ENCODE results near the gene CNN2.

The CNN2 gene

DNA sequence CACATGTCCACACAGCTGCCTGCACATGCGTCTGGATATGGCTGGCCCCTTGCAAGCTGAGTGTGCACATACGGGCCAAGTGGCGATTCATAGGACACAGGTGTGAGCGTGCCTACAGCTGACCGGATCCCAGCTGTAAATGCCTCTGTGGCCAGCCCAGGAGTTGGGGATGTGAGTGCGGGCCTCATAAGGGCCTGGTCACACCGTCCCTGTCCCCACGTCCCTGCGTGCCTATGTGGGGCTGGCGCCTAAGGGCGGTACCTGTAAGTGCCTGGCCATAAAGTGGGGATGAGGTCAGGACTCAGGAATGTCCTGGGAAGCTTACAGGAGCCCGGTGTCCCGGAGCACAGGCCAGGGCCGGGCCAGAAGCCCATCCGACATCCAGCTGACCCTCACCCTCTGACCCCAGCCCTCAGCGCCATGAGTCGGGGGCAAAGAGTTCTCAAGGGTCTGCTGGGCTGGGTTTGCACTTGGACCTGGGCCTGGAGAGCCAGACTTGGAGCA, 39.2 kb downstream of the CNN2 start:
- no peak for DNase-seq (ENCODE audit: low spot score)

DNA sequence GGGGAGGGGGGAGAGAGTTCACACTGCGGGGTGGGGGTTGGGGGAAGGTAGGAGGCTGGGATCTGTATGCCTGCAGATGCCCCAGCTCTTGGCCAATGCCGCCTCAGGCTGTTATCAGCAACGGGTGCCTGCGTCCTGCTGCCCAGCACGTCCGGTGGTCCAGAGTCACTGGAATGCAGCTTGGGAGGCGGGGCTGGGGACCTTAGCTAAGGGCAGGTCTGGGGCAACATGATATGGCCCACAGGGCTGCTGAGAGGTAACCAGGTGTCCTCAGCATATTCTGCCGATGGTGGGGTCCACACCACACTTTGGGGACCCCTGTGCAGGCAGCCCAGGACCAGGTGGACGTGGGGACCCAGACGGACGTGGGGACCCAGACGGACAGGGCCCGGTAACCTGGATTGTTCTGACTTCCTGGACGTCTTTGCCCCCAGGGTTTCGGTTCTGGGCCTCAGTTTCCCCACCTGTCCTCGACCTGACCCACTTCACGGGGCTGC, 39.9 kb downstream of the CNN2 start:
- DNase-seq (ENCODE audit: low spot score) = no peak

DNA sequence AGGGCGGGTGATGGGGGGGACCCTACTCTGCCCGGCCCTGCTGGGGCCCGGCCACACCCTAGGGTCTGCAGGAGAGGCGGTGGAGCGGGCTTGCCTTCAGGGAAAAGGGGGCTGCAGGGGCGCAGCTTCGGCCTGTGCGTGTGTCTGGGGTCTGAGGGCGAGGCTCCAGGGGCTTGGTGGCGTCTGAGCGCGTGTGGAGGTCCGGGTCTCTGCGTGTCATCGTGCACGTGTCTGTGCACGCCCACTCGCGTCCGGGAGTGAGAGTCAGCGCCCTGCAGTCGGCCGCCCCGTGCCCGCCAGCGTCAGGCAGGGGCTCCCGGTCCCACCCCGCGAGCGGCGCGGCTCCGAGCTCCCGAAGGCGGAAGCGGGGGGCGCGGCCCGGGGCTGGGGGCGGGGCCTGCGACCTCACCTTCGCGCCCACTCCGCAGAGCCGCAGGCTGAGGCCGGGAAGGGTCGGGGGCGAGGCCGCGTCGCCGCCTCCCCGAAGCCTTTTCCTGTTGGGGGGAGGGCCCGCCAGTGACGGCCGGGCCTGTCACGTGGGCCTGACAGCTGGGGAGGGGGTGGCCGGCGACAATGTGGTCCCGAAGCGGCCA, 40.4 kb downstream of the CNN2 start, which contains the start of gene ARHGAP45:
ARHGAP45 (plus strand) TSS at position 420 of the 593 bp plus-strand sequence. CDS start 239 bp downstream, outside the sequence.
- peak; percentile 89 for DNase-seq (ENCODE audit: low spot score)

DNA sequence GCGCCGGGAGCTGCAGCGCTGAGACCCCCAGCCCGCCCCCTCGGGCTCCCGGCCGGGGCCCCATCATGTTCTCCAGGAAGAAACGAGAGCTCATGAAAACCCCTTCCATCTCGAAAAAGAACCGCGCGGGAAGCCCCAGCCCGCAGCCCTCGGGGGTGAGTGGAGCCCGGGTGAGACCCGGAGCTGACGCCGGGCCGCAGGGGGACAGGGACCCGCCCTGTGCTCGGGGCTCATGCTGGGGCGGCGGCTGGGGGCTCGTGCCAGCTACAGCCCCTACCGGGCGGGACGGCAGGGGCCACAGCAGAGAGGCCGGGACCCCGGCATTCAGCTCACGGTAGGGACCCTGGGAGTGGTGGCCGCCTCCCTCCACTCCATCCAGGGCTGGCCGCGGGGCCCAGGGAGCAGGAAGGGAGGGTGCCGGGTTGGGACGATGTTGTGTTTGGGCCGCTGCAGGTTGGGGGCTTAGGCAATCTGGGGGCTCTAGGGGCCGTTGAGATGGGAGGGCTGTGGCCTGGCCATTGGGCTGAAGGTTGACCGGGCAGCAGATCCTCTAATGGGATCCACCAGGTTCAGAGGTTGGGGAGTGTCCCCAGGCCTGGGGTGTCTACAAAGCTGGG, 41.0 kb downstream of the CNN2 start:
- DNase-seq (ENCODE audit: low spot score) = no peak

DNA sequence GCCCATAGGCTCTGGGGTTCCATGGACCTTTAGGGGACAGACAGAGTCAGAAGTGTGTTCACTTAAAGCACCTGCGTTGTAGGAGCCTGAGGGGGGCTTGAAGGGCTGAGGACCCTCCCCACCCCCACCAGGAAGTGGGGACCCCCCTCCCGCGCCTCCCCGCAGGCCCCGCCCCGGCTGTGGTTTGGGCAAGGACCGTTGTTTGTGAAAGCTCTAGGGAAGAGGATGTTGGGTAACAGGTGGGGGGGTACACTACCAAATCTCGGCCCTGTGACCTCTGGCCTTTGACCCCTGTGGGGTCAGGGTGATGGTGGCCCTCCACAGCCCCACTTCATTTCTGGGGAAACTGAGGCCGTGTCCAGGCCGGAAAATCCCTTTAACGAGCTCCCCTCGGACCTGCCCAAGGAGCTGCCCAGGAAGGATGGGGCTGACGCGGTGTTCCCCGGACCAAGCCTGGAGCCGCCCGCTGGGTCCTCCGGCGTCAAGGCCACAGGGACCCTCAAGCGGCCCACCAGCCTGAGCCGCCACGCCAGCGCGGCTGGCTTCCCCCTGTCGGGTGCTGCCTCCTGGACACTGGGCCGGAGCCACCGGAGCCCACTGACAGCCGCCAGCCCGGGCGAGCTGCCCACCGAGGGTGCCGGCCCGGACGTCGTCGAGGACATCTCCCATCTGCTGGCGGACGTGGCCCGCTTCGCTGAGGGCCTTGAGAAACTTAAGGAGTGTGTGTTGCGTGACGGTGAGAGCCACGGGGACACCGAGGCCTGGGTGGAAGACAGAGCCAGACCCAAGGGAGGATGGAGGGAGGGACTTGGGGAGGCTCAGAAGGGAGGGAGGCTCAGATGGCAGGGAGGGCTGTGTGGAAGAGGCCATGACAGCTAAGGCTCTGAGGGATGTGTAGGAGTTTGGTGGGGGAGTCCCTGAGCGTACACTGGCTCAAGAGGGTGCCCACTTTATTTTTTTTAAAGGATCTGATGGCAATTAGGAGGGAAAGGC, 41.9 kb downstream of the CNN2 start:
- DNase-seq (ENCODE audit: low spot score) = peak; percentile 55

DNA sequence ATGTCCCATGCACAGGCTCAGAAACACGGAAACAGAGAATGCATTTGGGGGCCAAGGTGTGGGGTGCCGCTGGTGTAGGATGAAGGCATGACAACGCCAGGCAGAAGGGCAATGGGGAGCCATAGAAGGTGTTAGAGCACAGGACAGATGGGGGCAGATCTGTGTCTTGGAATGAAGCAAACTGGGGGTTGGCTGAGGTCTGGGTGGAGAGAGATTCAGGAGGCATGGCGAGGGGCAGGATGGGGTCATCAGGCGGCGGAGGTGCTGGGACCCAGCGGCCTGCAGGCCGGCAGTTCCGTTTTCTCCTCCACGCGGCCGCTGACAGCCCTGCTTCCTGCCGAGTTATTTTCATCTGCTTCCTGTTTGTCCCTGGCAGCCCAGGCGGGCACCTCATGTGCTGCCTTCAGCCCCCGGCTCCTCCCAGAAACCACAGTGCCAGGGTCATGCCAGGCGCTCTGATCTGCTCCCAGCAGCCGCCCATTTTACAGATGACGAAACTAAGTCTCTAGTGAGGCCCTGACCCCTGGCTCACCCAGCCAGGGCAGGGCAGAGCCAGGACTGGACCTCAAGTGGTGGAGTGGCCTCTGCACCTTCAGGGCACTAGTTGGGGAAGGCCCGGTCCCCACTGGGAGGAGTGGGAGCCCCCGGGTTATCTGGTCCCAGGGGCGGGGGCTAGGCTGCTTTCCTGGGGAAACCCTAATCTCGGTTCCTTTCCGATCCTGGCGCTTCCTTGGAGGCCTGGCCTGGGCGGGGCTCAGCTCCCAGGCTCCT, 42.8 kb downstream of the CNN2 start:
- peak; percentile 76 for DNase-seq (ENCODE audit: low spot score)

DNA sequence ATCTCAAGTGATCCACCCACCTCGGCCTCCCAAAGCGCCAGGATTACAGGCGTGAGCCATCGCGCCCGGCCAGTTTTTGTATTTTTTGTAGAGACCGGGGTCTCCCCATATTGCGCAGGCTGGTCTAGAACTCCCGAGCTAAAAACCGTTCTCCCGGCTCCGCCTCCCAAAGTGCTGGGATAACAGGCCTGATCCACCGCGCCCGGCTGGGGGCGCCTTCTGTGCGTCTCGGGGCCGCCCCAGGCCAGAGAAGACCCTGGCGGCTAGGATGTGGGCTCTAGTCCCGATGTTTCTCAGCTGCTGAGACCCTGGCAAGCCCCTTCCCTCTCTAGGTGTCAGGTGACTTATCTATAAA, 44.1 kb downstream of the CNN2 start:
- DNase-seq (ENCODE audit: low spot score) = no peak

DNA sequence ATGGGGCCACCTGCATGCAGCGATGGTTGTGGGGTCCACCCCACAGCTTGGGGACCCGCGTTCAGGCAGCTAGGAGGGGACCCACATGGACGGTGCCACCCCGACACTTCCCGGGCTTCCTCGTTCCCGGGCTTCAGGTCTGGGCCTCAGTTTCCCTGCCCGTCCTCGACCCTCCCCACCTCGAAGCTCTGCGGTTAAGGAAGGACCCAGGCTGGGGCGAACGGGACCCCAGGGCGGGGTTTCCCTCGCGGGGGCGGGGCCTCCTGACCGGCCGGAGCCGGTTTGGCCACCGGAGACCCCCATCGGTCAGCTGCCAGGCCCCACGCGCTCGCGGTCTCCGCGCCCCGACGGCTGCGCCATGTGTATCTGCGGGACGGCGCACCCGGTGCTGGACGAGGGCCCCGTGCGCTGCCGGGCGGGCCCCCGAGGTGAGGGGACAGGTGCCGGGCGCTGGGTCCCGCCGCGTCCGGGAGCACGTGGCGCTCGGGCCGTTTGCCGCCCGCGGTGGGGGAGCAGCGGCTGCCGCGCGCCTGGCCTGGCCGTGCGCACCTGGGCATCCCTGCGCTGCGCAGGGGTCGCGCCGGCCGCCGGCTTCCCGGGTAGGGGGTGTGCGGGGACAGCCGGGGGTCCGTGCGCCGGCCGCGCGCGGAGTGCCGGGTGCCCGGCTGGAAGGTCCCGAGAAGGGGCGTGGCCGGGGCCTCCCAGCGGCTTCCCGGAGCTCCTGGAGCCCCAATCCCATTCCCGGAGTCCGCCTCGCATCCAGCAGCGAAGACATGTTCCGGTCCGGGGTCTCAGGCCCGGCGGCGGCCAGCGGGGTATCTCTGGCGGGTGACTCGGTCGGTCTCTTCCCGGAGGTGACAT, 44.8 kb downstream of the CNN2 start:
- no peak for DNase-seq (ENCODE audit: low spot score)

DNA sequence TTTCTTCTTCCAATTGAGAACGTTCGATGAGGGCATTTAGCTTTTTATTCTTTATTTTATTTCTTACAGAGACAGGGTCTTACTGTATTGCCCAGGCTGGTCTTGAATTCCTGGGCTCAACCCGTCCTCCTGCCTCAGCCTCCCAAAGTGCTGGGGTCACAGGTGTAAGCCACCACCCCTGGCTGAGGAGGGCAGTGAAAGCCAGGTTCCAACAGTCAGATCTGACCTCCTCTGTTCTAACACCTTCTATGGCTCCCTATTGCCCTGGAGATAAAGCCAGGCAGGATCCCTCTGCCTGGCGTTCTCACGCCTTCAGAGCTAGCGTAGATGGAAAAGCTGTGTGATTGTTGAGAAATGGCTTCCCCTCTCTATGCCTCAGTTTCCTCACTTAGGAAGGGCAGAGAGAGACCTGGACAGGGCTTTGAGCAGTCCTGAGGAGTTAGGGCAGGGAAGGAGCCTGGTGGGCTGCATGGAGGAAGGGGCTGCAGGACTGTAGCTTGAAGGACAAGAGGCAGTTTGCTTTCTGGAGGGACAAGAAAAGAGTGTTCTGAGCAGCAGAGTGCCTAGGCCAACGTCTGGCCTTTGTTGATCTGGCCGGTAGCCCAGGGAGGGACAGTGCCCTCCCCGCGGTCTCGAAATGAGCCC, 46.1 kb downstream of the CNN2 start:
- DNase-seq (ENCODE audit: low spot score) = no peak

DNA sequence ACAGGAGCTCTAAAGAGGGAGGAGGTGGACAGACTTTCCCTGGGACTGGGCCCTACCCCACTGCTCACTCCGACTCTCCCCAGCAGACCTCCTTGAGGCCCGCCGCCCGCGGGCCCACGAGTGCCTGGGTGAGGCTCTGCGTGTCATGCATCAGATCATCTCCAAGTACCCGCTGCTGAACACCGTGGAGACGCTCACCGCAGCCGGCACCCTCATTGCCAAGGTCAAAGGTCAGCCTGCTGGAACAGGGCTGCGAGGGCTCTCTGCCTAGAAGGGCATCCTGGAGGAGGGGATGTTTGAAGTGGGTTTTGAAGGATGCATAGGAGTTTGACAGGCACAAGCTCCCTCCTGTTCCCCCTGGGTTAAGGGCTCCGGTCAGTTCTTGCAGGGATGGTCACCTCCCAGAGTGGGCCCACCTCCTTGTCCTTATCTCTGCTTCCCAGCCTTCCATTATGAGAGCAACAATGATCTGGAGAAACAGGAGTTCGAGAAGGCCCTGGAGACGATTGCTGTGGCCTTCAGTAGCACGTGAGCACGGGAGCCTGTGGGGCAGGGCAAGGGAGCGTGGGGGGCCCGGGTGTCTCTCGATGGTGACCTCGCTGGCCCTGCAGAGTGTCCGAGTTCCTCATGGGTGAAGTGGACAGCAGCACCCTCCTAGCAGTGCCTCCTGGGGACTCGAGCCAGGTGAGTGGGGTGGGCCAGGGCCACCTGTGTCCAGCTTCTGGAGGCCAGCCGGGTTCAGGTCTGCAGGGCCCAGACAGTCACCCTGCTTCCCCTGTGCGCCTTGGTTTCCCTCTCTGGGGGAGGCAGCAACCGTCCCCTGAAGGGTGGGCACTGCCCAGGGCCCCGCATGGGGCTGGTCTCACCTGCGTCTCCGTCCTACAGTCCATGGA, 46.9 kb downstream of the CNN2 start:
- no peak for DNase-seq (ENCODE audit: low spot score)

DNA sequence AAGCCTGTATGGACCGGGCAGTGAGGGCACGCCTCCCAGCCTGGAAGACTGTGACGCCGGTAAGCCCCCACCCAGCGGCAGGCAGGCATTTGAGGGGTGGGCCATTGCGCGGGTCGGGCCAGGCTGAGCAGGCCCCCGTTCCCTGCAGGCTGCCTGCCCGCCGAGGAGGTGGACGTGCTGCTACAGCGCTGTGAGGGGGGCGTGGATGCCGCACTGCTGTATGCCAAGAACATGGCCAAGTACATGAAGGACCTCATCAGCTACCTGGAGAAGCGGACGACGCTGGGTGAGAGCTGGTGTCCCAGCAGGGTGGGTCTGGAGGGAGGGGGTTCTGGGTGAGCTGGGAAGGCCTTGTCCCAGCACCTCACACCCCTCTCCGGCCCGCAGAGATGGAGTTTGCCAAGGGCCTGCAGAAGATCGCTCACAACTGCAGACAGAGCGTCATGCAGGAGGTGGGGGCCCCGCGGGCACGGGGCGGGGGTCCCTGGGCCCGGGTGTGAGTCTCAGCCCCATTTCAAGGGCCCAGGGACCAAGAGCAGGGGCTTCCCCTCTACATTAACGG, 47.6 kb downstream of the CNN2 start:
- DNase-seq (ENCODE audit: low spot score) = no peak

DNA sequence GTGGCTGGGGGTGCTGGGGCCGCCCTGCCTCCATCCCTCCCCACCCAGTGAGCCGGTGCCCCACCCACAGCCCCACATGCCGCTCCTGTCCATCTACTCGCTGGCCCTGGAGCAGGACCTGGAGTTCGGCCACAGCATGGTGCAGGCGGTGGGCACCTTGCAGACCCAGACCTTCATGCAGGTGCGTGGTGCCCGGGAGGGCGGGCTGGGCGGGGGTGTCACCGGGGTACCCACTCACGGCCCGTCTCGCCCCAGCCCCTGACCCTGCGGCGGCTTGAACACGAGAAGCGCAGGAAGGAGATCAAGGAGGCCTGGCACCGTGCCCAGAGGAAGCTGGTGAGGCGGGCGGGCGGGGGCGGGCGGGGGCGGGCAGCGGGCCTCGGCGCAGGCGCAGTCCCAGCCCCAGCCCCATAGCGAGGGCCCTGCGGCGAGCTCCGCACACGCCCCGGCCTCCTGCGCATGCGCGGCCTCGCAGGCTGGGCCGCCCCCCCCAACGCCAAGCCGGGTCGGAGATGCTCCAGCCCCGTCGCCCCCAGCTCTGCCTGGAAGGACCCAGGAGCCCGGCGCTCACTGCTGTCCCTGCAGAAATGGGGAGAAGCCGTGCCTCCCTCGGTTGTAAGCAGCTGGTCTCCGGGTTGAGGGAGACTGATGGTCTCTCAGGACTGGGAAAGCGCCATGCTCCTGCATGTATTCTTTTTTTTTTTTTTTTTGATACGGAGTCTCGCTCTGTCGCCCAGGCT, 48.3 kb downstream of the CNN2 start:
- peak; percentile 88 for DNase-seq (ENCODE audit: low spot score)

DNA sequence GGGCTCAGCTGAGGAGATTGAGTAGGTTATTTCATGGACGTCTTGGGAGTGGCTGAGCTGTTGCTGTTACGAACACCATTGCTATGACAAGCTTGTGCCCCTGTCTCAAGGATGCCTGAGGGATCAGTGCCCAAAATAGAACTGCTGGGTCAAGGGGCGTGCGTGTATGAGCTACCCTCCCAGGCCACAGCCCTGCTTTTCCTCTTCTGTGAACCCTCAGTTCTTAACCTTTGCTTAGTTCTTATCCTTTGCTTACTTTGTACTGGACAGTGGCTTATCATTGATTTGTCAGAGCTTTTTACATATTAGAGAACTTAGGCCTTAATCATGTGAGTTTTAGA, 49.6 kb downstream of the CNN2 start:
- no peak for DNase-seq (ENCODE audit: low spot score)

DNA sequence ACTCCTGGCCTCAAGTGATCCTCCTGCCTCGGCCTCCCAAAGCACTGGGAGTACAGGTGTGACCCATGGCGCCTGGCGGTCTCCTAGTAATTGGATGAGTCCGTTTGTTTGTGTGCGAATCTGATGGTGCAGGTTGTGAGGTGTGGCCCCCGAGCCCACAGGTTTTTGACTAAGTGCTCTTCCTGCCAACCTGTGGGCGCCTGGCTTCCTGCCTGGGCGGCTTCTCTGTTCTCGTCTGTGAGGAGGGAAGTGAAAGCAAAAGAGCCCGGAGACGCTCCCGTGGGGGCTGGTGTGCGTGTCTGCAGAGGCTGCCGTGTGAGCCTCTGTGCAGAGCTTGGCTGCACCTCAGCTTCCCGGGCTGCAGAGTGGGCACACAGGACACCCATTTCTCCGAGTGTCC, 50.5 kb downstream of the CNN2 start:
- peak; percentile 95 for DNase-seq (ENCODE audit: low spot score)

DNA sequence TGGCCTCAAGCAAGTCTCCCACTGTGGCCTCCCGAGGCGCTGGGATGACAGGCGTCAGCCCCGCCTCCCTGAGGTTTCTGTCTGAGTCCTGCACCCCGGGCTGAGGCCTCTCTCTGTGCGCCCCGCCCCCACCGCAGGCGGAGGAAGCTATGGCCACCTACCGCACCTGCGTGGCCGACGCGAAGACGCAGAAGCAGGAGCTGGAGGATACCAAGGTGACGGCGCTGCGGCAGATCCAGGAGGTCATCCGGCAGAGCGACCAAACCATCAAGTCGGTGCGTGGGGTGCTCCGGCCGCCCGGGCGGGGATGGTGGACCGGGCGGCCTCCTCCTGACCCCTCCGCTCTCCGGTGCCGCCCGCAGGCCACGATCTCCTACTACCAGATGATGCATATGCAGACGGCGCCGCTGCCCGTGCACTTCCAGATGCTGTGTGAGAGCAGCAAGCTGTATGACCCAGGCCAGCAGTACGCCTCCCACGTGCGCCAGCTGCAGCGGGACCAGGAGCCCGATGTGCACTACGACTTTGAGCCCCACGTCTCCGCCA, 53.2 kb downstream of the CNN2 start:
- no peak for DNase-seq (ENCODE audit: low spot score)

DNA sequence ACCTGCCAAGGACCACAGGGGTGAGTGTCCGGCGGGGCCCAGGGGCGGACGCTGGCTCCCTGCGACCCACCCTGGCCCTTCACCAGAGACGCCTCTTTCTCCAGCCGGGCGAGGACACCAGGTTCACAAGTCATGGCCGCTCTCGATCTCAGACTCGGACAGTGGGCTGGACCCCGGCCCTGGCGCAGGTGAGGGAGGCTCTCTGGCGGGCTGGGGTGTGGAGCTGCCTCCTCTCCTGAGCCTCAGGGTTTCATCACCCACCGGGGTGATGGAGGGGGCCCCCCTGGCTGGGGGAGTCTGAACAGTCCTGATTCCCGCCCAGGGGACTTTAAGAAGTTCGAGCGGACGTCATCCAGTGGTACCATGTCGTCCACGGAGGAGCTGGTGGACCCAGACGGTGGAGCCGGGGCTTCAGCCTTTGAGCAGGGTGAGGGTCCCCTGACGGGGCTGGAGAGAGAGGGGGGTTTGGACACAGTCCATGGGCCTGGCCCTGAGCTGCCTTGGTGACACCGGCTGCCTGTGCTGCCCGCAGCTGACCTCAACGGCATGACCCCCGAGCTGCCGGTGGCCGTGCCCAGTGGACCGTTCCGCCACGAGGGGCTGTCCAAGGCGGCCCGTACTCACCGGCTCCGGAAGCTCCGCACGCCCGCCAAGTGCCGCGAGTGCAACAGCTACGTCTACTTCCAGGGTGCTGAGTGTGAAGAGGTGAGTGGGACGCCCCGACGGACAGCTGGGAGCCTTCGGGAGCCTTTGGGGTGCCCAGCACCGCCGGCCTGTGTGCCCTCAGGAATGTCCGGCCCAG, 54.2 kb downstream of the CNN2 start:
- no peak for DNase-seq (ENCODE audit: low spot score)

Data from NAMALWA (cell line).